ENCODE data around the gene NMS.
A peak's percentile ranks its signal among the peaks of the same experiment; 100 is the strongest.
"Not testable (repeated sequence)": the region's sequence is repeated elsewhere in the genome, so short reads cannot be mapped to it uniquely, and the experiment has no call there.

Gene NMS

GRCh38 chr2:100470182-100470581 is at the start of gene NMS:
Gene NMS, plus strand, starts transcription at chr2:100470482. Its CDS starts 7 bp downstream, at chr2:100470489.
- in situ Hi-C loops (cut with MboI; ENCODE audit: low pct_unique_long_range_greater_than_20kb, low sequenced_read_pairs): no loop called here
- no peak for DNase-seq

- in situ Hi-C loops (cut with MboI; ENCODE audit: low pct_unique_long_range_greater_than_20kb, low sequenced_read_pairs): no loop called here
Measured at GRCh38 chr2:100422320-100423055, 47.8 kb upstream of the NMS start.

GRCh38 chr2:100423631-100424030 is 46.7 kb upstream of the NMS start:
- no peak for DNase-seq
- in situ Hi-C loops (cut with MboI; ENCODE audit: low pct_unique_long_range_greater_than_20kb, low sequenced_read_pairs): no loop called here

More at GRCh38 chr2:100422320-100423055, 47.8 kb upstream of the NMS start:
- no peak for DNase-seq

- in situ Hi-C loops (cut with MboI; ENCODE audit: low pct_unique_long_range_greater_than_20kb, low sequenced_read_pairs): no loop called here
- no peak for DNase-seq
Measured at GRCh38 chr2:100424277-100424875, 45.9 kb upstream of the NMS start.

- no peak for DNase-seq
- in situ Hi-C loops (cut with MboI; ENCODE audit: low pct_unique_long_range_greater_than_20kb, low sequenced_read_pairs): no loop called here
Measured at GRCh38 chr2:100425107-100425506, 45.2 kb upstream of the NMS start.

- in situ Hi-C loops (cut with MboI; ENCODE audit: low pct_unique_long_range_greater_than_20kb, low sequenced_read_pairs): no loop called here
- DNase-seq: no peak
Measured at GRCh38 chr2:100425573-100426383, 44.5 kb upstream of the NMS start.

GRCh38 chr2:100426384-100426720 is 43.9 kb upstream of the NMS start:
- DNase-seq: no peak
- in situ Hi-C loops (cut with MboI; ENCODE audit: low pct_unique_long_range_greater_than_20kb, low sequenced_read_pairs): no loop called here

- in situ Hi-C loops (cut with MboI; ENCODE audit: low pct_unique_long_range_greater_than_20kb, low sequenced_read_pairs): no loop called here
Measured at GRCh38 chr2:100427111-100427510, 43.2 kb upstream of the NMS start.

GRCh38 chr2:100427627-100428258 is 42.5 kb upstream of the NMS start:
- in situ Hi-C loops (cut with MboI; ENCODE audit: low pct_unique_long_range_greater_than_20kb, low sequenced_read_pairs): no loop called here
- peak; percentile 81 for DNase-seq

More at GRCh38 chr2:100427111-100427510, 43.2 kb upstream of the NMS start:
- DNase-seq: no peak

GRCh38 chr2:100429726-100430125 is 40.6 kb upstream of the NMS start:
- in situ Hi-C loops (cut with MboI; ENCODE audit: low pct_unique_long_range_greater_than_20kb, low sequenced_read_pairs): no loop called here
- no peak for DNase-seq

- peak; percentile 79 for DNase-seq
- in situ Hi-C loops (cut with MboI; ENCODE audit: low pct_unique_long_range_greater_than_20kb, low sequenced_read_pairs): no loop called here
Measured at GRCh38 chr2:100437751-100438150, 32.5 kb upstream of the NMS start.

GRCh38 chr2:100446696-100447095 is 23.6 kb upstream of the NMS start:
- in situ Hi-C loops (cut with MboI; ENCODE audit: low pct_unique_long_range_greater_than_20kb, low sequenced_read_pairs): no loop called here
- no peak for DNase-seq

GRCh38 chr2:100451092-100451491 is 19.2 kb upstream of the NMS start:
- no peak for DNase-seq
- in situ Hi-C loops (cut with MboI; ENCODE audit: low pct_unique_long_range_greater_than_20kb, low sequenced_read_pairs): no loop called here

GRCh38 chr2:100451734-100452133 is 18.5 kb upstream of the NMS start:
- DNase-seq: no peak
- in situ Hi-C loops (cut with MboI; ENCODE audit: low pct_unique_long_range_greater_than_20kb, low sequenced_read_pairs): no loop called here

GRCh38 chr2:100453853-100454252 is 16.4 kb upstream of the NMS start:
- in situ Hi-C loops (cut with MboI; ENCODE audit: low pct_unique_long_range_greater_than_20kb, low sequenced_read_pairs): no loop called here
- no peak for DNase-seq

GRCh38 chr2:100456357-100456756 is 13.9 kb upstream of the NMS start:
- peak; percentile 24 for DNase-seq
- in situ Hi-C loops (cut with MboI; ENCODE audit: low pct_unique_long_range_greater_than_20kb, low sequenced_read_pairs): not testable (repeated sequence)

GRCh38 chr2:100460904-100461530 is 9.3 kb upstream of the NMS start:
- in situ Hi-C loops (cut with MboI; ENCODE audit: low pct_unique_long_range_greater_than_20kb, low sequenced_read_pairs): no loop called here

GRCh38 chr2:100470898-100471514 is 724 bp downstream of the NMS start:
- in situ Hi-C loops (cut with MboI; ENCODE audit: low pct_unique_long_range_greater_than_20kb, low sequenced_read_pairs): no loop called here
- peak; percentile 17 for DNase-seq

More at GRCh38 chr2:100460904-100461530, 9.3 kb upstream of the NMS start:
- no peak for DNase-seq

- DNase-seq: no peak
- in situ Hi-C loops (cut with MboI; ENCODE audit: low pct_unique_long_range_greater_than_20kb, low sequenced_read_pairs): no loop called here
Measured at GRCh38 chr2:100476606-100477005, 6.3 kb downstream of the NMS start.

All from KBM-7 (cell line).